Fibroblast of skin of right biceps (primary cell): ENCODE data around the gene FAM78A.

Experiments used
- DNase-seq: peaks from one replicate; pipeline ENCODE4 v3.0.0-alpha.2; 2013

The FAM78A gene, protein sequence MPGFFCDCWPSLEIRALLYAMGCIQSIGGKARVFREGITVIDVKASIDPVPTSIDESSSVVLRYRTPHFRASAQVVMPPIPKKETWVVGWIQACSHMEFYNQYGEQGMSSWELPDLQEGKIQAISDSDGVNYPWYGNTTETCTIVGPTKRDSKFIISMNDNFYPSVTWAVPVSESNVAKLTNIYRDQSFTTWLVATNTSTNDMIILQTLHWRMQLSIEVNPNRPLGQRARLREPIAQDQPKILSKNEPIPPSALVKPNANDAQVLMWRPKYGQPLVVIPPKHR

DNA sequence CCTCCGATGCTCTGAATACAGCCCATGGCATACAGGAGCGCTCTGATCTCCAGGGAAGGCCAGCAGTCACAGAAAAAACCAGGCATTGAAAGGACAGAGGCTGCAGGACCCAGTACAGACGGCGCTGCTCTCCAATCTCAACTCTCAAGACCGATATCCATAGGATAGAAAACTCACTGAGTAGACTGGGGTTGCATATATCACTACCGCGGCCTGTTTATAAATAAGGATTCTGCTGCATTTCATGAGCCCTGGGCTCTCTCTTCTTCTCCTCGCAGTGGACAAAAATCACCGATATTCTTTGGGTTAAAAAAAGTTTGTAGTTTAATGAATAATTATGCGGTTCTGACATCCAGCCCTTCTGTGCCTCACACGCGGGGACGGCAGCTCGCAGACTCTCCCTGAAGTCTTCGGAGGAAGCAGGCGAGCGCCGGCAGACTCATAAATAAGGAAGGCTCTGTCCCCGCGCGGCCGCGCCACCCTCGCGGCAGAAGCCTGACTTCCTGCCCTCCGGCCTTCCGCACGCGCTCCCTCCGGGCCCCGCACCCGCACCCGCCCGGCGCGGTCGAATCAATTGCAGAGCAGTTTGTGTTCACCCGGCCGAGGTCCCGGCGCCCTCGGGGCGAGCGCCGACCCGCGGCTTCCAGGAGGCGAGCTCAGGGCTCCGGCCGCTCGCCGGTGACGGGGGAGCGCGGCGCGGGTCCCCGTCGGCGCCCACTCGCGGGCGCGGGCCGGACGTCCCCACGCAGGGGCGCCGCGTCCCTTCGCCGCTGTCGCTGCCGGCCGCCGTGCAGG, at the start of gene FAM78A:
TSS of gene FAM78A (minus strand) at position 417 of the 795 bp plus-strand sequence. CDS start at position 86, 331 bp downstream.
- DNase-seq = no peak

DNA sequence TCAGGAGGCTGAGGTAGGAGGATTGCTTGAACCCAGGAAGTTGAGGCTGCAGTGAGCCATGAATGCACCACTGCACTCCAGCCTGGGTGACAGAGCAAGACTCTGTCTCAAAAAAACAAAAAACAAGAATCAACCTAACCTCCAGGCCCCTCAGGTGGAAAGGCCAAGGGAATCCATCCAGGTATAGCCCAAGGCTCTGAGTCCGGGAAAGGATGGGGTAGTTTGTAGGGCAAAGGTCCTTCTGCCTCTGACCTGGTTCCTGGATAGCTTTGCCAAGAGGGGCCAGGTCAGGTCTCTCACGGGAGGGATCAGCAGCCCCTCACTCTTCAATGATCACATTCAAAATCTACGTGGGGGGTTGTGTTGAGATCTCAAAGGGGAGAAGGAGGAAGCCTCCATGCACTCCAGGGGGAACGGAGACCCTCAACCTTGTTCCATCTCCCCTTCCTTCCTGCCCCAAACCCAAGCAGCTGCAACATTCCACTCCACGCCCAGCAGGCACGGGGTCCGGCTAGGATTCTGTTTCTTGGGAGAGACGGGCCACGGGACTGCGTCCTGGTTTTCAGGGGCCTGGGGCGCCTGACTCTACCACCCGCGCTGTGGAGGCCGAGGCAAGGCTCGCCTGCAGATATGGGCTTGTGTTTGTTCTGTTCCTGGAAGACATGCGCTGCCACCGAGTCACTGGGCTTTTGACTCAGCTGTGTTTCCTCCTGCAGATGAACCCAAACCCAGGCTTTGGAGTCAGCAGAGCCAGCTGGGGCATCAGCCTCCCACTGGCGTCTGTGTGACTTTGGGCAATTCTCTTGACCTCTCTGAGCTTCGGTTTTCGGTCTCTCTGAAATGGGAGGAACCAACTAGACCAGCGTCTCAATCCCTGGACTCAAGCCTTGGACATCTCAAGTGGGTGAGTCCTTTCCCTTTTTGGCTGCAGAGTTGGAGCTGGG, 48.7 kb upstream of the FAM78A start:
- DNase-seq = no peak

DNA sequence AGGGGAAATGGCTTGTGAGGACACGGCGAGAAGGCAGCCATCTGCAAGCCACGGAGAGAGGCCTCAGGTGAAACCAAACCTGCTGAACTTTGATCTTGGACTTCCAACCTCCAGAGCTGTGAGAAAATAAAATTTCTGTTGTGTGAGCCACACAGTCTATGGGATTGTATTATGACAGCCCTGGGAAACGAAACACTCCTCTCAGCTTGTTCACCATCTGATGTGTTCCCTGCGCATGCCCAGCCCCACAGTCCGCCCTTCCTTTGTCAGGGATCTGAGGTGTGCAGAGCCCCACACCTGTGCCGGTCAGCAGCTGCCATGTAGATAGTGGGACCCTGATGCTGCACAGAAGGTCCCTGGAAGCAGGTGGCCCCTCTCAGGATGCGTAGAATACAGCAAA, 47.3 kb upstream of the FAM78A start:
- DNase-seq = no peak

DNA sequence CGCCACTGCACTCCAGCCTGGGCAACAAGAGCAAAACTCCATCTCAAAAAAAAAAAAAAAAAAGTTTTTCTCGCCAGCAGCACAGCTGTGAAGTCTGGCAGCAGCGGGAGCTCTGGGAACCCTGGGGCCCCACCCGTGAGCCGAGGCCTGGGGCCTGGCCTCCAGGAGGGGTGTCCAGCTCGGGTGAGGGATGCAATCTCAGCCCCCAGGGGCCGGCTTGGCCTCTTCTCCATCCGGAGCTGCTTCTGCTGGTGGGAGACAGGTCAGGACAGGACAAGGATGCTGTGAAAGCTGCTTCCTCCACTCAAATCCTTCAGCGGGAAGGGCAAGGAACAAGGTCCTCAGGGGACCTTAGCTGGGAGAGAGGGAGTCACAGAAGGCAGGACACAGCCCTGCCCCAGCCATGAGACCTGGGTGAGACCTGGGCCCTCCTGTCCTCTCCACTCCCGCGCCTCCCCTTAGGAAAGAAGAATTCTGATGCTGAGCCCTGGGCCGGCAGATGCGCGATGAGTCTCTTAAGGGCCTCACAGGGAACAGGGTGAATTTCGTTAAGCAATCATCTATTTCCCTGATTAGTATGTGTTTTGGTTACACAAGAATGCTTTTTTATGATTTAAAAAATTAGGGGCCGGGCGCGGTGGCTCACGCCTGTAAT, 43.8 kb upstream of the FAM78A start:
- no peak for DNase-seq

DNA sequence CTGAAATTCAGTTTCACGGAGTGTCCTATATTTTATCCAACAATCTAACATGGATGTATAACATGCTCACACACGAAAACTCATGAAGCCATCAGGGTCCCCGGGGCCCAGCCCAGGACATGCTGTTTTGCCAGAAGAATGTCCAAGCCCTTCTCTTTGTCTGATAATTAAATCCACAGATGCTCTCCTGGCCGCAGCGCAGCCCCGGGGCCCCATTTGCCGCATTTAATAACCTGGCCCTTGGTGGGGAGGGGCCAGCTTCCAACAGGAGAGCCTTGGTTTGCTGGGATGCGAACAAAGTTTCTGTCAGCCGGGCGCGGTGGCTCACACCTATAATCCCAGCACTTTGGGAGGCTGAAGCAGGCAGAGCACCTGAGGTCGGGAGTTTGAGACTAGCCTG, 43.2 kb upstream of the FAM78A start:
- no peak for DNase-seq

DNA sequence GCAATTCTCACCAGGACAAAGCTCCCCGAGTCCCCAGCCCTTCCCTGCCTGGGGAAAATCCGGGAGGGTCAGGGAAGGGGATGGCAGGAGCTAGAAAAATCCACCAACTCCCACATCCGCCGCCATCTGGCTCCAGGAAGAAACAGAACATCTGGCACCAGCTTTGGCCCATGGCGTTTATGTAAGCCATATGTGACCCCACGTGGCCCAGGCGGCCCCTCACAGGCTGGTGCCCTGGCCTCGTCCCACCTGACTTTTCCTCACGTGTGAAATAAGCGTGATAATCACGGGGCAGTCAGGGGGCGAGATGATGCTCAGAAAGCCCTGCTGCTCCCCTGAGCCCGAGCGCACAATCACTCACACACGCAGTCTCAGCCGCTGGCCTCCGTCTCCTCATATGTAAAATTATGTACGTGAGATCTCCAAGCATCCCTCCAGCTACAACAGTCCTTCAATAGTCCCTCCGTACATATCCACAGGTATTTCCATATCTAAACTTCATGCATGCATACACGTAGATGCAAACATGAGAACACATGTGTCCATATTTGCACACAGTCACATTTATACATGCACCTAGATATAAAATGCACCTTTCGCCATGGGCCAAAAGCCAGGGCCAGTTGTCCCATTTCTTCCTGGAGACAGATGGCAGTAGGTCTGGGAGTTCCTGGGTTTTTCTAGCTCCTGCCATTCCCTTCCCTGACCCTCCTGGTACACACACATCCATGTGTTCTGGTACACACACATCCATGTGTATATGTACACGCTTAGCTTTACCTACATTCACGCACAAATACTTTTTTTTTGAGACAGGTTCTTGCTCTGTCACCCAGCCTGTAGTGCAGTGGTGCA, 42.1 kb upstream of the FAM78A start:
- no peak for DNase-seq

DNA sequence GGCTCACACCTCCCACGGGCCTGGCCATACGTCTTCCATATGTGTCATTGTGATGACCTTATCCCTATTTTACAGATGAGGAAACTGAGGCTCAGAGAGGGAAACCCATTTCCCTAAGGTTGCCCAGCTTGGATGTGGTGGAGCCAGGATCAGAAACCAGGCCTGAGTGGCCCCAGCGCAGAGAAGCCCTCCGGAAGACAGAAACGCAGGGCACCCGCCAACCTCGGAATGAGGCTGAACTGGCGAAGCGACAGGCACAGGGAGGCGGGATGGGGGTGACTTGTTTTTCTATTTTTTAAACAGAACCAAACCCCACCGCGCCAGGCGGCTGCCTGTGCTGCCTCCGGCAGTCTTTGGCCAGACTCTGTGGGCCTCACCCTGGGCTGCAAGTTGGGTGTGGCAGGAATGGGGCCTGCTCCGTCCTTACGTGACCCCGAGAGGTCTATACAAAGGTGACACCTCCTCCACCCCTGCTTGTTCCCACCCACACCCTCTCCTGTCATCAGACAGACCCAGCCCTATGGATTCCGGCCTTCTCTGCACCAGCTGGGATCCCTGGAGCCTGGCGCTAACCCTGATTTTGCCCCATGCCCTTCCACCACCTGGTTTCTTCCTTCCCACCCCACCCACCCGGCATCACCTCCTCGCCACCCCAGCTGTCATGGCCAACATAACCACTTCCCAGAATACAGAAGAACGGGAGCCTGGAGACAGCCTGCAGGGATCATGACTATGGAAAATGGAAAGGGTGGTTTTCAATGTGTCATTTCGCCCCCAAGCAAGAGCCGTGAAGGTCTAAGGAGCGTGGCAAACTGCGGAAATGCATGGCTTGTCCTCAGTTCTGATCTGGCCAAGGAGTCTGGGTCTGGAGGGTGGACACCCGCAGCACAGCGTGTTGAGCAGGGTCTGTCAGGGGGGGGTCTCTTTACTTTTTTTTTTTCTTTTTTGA, 36.8 kb upstream of the FAM78A start:
- DNase-seq = no peak

DNA sequence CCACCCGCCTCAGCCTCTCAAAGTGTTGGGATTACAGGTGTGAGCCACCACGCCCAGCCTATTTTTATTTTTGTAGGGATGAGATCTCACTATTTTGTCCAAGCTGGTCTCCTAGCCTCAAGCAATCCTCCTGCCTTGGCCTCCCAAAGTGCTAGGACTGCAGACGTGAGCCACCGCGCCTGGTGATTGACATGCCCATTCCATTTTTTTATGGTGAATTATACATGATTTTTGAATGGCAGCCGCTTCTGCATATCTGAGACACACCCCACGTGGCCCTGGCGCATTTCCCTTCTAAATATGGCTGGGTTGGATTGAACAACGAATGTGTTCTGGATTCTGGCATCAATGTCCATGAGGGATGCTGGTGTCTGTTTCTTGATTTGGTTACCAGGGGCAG, 35.9 kb upstream of the FAM78A start:
- DNase-seq = no peak

DNA sequence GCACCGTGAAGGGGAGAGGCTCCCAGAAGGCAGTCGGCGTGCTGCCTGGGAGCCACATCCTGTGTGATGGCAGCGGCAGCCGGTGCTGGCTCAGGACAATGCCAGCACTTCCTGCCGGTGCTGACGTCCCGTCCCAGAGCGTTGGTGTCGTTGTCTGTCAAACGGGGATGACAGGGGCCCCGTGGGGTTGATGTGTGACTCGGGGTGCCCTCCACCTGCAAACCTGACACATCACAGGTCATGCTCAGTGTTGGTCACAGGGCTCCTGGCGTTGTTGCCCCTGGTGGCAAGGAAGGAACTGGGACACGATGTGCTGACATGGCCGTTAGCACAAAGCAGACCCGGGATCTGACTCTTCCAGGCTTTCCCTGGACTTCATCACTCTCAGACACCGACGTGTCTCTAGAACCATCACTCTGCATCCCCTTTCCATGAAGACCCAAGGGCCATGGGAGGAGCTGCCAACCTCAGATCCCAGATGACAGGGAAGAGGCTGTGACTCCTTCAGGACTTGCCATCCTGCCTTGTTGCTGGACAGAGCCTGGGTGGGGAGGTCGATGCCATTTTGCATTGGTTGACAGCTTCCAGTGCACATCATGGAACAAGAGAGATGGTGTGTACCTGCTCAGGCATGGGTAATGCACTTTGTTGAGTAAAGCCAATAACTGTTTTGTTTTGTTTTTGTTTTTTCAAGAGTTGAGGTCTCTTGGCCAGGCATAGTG, 34.7 kb upstream of the FAM78A start:
- DNase-seq = no peak

DNA sequence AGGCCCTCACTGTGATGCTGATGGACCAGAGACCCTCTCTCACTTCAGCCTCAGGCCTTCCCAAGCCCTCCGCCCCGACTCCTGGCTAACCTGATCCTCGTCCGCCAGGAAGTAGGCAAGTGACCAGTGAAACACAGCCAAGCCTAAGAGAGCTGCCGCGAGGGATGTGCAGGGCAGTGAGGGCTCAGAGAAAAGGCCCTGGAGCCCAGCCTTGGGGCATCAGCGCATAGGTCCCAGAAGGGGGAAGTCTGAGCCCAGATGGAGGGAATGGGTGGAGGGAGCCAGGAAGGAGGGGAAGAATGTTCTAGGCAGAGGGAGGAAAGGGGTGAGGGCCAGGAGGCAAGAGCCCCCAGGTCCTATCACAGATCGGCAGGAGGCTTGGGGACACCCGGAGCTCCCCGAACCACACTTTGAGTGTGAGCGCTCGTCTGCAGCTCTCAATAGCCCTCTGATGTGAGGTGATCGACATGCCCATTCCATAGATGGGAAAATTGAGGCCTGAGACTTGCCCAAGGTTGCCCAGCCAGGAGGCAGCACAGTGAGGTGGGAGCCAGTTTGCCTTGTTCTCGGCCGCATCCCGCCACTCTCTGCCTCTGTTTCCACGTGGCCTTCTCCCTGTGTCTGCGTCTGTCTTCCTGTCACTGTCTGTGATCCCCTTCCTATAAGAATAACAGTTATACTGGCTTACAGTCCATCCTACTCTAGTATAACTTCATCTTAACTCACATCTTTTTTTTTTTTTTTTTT, 33.4 kb upstream of the FAM78A start:
- DNase-seq = no peak

DNA sequence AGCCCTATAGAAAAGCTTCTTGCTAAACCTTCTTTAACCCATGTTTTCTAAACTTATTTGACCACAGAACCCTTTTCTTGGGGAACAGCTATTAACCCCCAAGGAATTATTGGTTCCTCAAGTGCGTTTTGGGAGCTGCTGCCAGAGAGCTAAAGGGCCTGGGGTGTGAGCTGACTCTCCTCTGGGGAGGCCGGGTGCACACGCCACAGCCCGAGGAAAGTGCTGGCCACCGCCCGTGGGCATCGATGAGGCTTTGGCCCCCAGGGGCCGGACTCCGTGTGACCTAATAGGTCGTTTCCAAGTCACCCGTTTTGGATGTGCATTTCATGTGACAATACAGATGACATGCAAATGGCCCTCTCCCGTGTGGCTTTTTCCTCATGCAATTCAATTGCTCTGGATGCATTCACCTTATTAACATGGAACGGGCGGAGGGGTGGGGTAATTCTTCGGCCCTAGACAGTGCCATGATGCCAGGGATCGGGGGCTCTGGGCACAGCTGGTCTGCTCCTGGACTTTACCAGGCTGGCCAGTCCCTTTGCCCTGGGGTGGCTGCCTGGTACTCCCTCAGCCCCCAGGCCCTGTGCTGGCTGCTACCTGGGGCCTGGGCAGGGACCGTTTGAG, 32.7 kb upstream of the FAM78A start:
- no peak for DNase-seq

DNA sequence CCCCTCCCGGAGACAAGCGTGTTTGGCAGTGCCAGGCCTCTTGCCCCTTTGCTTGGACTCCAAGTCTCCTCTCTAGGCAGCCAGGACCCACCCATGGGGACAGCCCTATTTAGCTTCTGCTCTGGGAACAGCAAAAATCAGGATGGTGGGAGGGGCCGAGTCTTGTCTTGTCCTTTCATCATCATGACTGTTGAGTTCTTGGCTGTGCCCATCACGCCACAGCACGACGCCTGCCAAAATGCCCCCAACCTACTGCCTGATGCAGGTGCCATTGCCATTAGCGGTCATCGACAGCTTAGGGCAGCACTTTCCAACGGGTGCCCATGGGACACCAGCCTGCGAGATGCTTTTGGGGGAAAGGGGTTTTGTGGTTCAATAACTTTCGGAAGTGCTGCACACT, 32.1 kb upstream of the FAM78A start:
- no peak for DNase-seq

DNA sequence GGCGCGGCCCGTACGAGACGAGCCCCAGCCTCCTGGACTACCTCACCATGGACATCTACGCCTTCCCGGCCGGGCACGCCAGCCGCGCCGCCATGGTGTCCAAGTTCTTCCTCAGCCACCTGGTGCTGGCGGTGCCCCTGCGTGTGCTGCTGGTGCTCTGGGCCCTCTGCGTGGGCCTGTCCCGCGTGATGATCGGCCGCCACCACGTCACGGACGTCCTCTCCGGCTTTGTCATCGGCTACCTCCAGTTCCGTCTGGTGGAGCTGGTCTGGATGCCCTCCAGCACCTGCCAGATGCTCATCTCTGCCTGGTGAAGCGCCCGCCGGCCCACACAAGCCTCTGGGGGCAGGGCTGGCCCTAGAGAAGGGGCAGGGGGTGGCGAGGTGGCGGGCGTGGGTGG, 31.7 kb upstream of the FAM78A start:
- no peak for DNase-seq

DNA sequence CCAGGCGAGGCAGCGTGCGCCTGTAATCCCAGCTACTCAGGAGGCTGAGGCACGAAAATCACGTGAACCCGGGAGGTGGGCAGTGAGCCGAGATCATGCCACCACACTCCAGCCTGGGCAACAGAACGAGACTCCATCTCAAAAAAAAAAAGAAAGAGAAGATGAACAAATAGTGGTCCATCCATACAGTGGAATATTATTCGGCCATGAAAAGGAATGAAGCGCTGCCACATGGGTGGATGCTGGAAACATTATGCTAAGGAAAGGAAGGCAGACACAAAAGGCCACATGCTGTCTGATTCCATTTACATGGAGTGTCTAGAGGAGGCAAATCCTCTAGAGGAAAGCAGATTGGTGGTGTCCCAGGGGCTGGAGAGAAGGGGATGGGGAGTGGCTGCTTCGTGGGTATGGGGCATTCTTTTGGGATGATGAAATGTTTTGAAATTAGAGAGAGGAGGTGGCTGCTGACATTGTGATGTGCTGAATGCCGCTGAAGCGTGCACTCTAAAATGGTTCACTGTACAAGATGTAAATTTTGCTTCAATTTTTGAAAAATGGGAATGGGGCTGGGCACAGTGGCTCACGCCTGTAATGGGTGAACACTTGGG, 30.2 kb upstream of the FAM78A start:
- DNase-seq = peak; percentile 27

DNA sequence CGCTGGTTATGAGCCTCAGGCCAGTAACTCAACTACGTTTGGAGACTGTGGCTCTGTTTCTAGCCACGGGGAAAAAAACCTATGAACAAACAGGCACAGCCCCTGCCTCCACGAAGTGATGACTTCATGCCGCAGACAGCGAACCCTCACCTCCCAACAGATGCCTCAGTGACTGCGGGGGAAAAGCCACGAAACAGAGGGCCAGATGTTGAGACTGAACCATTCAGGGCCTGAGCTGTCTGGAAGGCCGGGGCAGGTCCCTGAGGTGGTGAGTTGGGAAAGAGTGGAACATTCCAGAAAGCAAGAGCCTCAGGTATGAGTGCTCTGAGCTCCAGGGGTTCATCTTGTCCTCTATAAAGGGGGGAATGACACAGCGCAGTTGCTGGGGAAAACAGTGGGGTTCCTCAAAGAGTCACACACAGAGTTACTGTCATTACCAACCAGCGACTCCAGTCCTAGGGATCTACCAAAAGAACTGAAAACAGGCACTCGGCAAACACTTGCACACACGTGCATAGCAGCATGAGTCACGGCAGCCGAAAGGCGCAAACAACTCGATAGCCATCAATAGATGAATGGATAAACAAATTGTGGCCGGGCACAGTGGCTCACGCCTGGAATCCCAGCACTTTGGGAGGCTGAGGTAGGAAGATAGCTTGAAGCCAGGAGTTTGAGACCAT, 28.5 kb upstream of the FAM78A start:
- peak; percentile 49 for DNase-seq

DNA sequence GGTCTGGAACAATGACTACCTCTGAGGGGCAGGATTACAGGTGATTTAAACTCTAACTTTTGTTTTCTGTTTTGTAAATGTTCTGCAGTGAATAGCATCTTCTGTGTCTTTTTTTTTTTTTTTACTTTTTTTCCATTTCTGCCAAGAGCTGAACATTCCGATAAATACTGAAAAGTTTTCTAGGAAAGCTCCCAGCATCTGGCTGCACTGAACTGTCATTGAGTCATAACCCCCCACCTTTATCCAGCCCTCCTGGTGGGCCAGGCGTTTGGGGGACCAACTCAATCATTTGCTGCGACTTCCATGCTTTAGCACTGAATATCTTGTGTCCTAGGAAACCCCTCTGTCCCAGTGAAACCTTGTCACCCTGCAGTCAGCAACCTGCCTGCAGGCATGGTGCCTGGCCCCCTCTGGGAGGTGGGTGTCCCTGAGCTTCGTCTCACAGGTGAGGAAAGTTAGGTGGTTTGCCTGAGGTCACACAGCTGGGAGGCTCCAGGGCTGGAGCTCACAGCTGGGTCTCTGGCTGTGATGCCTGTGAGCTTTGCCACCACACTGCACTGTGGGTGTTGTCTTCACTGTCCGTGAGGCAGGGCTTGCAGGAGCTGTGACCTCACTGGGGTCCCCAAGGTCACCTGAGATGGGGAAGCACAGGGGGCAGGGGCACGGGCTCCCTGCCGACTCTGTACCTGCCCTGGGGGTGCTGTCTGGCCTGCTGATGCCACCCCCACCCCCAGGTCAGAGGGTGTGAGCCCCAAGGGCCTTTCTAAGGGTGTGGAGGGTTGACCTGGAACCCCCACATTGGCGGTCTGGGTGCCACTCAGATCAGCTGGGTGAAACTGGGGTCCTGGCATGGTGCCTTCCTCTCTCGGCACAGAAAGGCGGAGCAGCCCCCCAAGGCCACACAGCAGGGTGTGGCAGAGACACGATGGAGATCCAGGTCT, 27.3 kb upstream of the FAM78A start:
- DNase-seq = no peak
